ENCODE measurements around the gene NFATC2.

- TF ChIP-seq ATF3 (IDR thresholded peaks at IDR 0.05) (no peak), POLR2AphosphoS5 (IDR thresholded peaks at IDR 0.05; ENCODE audit: low read depth, low read length) (no peak), EZH2 (IDR thresholded peaks at IDR 0.05) (no peak), EGR1 (IDR thresholded peaks at IDR 0.05; ENCODE audit: low read depth) (no peak), SP1 (IDR thresholded peaks at IDR 0.05; ENCODE audit: low read depth) (no peak), CTCF (IDR thresholded peaks at IDR 0.05 in 2 of 3, conservative IDR thresholded peaks at IDR 0.05 in 1 of 3; ENCODE audit: borderline replicate concordance in 1 of 3, insufficient read depth in 1 of 3, low read depth in 2 of 3, low read length in 2 of 3) (no peak), CBX3 (IDR thresholded peaks at IDR 0.05; ENCODE audit: low read depth) (no peak), SIN3A (IDR thresholded peaks at IDR 0.05; ENCODE audit: low read depth) (no peak), RAD21 (IDR thresholded peaks at IDR 0.05; ENCODE audit: low read depth) (no peak), YY1 (IDR thresholded peaks at IDR 0.05; ENCODE audit: extremely low read depth, insufficient replicate concordance, low read depth, low read length) (no peak), MAX (IDR thresholded peaks at IDR 0.05) (no peak), ZBTB33 (IDR thresholded peaks at IDR 0.05; ENCODE audit: extremely low read depth, insufficient replicate concordance, low read length) (no peak), EZH2phosphoT487 (IDR thresholded peaks at IDR 0.05; ENCODE audit: borderline replicate concordance) (no peak)
Measured at GRCh38 chr20:51404297-51405060, 138.0 kb downstream of the NFATC2 start.

Data from HCT116 (cell line).